Neural crest cell (in vitro differentiated cells): Measurements from ENCODE around the gene PTPRM. TPM values are rescaled to one million over a fixed set of nuclear protein-coding genes. Genes with fewer than 3 reads are reported as not detected.

Experiments
- DNase-seq: peaks from one replicate; pipeline ENCODE4 v3.0.0; 2021; ENCODE audit warnings: low read depth, mixed read lengths, low spot score
- H3K27ac Mint-ChIP-seq: one replicate; pipeline ENCODE4 v1.8.0; 2021; ENCODE audit warnings: mild to moderate bottlenecking, mixed read lengths; ENCODE audit not compliant: unreplicated experiment
- H3K27me3 Mint-ChIP-seq: 2 replicates; pipeline ENCODE4 v1.8.0; 2021; ENCODE audit warnings: low read depth, mild to moderate bottlenecking, mixed read lengths
- H3K36me3 Mint-ChIP-seq: 2 replicates; pipeline ENCODE4 v1.8.0; 2021; ENCODE audit warnings: low read depth, mild to moderate bottlenecking, mixed read lengths
- H3K4me1 Mint-ChIP-seq: 2 replicates; pipeline ENCODE4 v1.8.0; 2021; ENCODE audit warnings: mixed read lengths
- H3K4me3 Mint-ChIP-seq: one replicate; pipeline ENCODE4 v1.8.0; 2021; ENCODE audit warnings: mild to moderate bottlenecking, mixed read lengths
- H3K9me3 Mint-ChIP-seq: 2 replicates; pipeline ENCODE4 v1.8.0; 2021; ENCODE audit warnings: mixed read lengths
- total RNA-seq: library from RNA; stranded (reverse); gene quantifications from 2 replicates; pipeline ENCODE4 v1.2.1, GENCODE V29; 2021
- TF ChIP-seq, protein P1 (sequence below): fragments of 200-600 bp; sonication (generic); conservative IDR thresholded peaks from 2 replicates; pipeline ENCODE4 v1.5.0; 2021; ENCODE audit warnings: antibody characterized with exemption, mild to moderate bottlenecking

Gene PTPRM
- total RNA-seq, 1 donor from 2014 or later, result 7.7 TPM

DNA sequence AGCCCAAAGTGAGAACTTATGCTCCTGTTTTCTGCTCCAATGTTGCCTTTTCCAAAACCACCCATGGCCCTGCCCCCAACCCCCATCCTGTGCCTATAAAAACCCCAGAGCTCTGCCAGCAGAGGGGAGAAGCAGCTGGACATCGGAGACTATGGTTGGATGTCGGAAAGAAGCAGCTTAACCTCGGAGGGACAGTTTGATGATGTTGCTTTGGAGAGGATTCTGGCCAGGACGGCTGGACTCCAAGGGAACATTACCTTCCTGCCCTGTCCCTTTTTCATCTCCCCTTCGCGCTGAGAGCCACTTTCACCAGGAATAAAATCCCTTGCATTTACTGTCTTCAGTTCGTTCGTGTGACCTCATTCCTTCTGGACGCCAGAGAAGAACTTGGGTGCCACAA lies 158.4 kb downstream of the PTPRM start:
- no peak overlapping the region for H3K4me3 Mint-ChIP-seq
- TF ChIP-seq, protein P1, sequence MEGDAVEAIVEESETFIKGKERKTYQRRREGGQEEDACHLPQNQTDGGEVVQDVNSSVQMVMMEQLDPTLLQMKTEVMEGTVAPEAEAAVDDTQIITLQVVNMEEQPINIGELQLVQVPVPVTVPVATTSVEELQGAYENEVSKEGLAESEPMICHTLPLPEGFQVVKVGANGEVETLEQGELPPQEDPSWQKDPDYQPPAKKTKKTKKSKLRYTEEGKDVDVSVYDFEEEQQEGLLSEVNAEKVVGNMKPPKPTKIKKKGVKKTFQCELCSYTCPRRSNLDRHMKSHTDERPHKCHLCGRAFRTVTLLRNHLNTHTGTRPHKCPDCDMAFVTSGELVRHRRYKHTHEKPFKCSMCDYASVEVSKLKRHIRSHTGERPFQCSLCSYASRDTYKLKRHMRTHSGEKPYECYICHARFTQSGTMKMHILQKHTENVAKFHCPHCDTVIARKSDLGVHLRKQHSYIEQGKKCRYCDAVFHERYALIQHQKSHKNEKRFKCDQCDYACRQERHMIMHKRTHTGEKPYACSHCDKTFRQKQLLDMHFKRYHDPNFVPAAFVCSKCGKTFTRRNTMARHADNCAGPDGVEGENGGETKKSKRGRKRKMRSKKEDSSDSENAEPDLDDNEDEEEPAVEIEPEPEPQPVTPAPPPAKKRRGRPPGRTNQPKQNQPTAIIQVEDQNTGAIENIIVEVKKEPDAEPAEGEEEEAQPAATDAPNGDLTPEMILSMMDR, result no peak
- H3K27ac Mint-ChIP-seq, result no peak overlapping the region
- DNase-seq, result no peak
- H3K4me1 Mint-ChIP-seq, result no peaks in the 10 kb centered on the region
- H3K9me3 Mint-ChIP-seq, result peaks cover 3% of the 10 kb centered on the region
- H3K27me3 Mint-ChIP-seq, result no peaks in the 10 kb centered on the region
- H3K36me3 Mint-ChIP-seq, result no peaks in the 10 kb centered on the region

GRCh38 chr18:7725897-7726296 lies 158.8 kb downstream of the PTPRM start:
- Mint-ChIP-seq H3K27ac (no peak overlapping the region), H3K9me3 (no peaks in the 10 kb centered on the region), H3K4me3 (no peak overlapping the region), H3K4me1 (no peaks in the 10 kb centered on the region), H3K36me3 (no peaks in the 10 kb centered on the region), H3K27me3 (no peaks in the 10 kb centered on the region)
- TF ChIP-seq, protein P1, result no peak
- no peak for DNase-seq

- Mint-ChIP-seq H3K27ac (no peak overlapping the region), H3K36me3 (no peaks in the 10 kb centered on the region), H3K27me3 (no peaks in the 10 kb centered on the region), H3K9me3 (no peaks in the 10 kb centered on the region), H3K4me3 (no peak overlapping the region), H3K4me1 (no peaks in the 10 kb centered on the region)
- DNase-seq, result no peak
- TF ChIP-seq, protein P1, result no peak
Measured at GRCh38 chr18:7726522-7726921, 159.4 kb downstream of the PTPRM start.

DNA sequence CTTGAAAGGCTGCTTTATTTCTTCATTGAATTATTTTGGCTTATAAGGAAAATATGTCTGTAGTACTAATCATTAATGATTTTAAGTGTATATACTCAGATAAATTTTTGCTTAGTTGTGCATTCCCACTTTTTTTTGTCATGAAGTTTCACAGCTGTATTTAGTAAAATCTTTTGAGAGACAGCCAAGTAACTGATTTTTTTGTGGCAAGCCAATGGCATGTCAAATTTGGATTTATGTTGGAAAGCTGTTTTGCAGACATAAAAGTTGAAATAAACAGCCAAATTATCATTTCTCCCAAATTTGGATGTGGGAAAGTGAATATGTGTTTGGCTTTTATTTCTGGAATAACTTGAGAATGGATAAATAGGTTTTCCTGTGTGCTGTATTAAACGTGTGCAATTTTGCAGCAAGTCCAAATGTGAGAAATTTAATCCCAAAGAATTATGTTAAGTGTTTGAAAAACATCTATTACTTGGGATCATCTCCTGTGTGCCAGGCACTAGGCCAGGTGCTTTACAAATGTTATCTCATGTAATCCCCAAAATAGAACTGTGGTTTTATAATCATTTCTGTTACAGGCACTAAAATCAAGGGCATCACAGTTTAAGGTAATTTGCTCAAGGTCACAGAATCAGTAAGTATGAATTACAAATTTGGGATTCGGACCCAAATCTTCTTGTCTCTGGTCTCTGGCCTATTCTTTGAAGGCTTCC lies 160.4 kb downstream of the PTPRM start:
- no peak for DNase-seq
- Mint-ChIP-seq H3K27me3 (no peaks in the 10 kb centered on the region), H3K36me3 (no peaks in the 10 kb centered on the region), H3K27ac (no peak overlapping the region), H3K9me3 (no peaks in the 10 kb centered on the region), H3K4me3 (no peak overlapping the region), H3K4me1 (no peaks in the 10 kb centered on the region)
- TF ChIP-seq, protein P1, result no peak

- Mint-ChIP-seq H3K4me1 (no peaks in the 10 kb centered on the region), H3K27me3 (no peaks in the 10 kb centered on the region), H3K36me3 (no peaks in the 10 kb centered on the region), H3K27ac (no peak overlapping the region), H3K4me3 (no peak overlapping the region), H3K9me3 (no peaks in the 10 kb centered on the region)
- no peak for DNase-seq
- TF ChIP-seq, protein P1, result no peak
Measured at GRCh38 chr18:7728297-7728696, 161.2 kb downstream of the PTPRM start.
